GM21526 (cell line): ENCODE data around the gene GBE1.
"Not testable (repeated sequence)": the region's sequence is repeated elsewhere in the genome, so short reads cannot be mapped to it uniquely, and the experiment has no call there.

Source experiments
- ATAC-seq: cut with Tn5 transposase; IDR thresholded peaks from one replicate; pipeline ENCODE4 v1.9.1; 2021; ENCODE audit warnings: moderate library complexity; ENCODE audit not compliant: unreplicated experiment, low FRiP score

The GBE1 gene

DNA sequence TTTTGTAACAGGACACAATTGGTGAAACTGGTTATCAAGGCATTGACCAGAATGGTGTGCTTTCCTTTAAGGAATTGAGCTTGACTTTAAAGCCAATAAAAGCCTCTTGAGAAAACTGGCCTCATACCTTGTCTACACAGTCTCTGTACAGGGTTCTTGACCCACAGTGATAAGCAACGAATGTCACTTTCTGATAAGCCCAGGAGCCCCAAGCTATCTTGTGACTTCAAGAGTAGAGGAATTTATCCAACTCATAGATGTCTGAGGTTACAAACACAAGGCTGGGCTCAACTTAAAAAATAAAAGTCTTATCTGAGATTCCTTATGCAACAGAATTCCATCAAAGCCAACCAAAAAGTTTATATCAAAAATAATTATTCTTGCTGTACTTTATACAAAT lies 212.1 kb downstream of the GBE1 start:
- no peak for ATAC-seq

DNA sequence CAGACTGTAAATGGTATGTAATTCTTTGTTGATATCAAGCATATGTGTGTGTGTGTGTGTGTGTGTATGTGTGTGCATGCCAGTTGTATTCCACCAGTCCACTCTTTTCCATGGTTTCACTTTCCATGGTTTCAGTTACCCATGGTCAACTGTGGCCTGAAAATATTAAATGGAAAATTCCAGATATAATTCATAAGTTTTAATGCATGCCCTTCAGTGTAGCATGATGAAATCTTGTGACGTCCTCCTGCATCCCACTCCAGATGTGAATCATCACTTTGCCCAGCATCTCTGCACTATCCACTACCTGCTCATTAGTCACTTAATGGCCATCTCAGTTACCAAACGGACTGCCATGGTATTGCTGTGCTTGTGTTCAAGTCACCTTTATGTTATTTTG lies 215.9 kb downstream of the GBE1 start:
- ATAC-seq, result no peak

DNA sequence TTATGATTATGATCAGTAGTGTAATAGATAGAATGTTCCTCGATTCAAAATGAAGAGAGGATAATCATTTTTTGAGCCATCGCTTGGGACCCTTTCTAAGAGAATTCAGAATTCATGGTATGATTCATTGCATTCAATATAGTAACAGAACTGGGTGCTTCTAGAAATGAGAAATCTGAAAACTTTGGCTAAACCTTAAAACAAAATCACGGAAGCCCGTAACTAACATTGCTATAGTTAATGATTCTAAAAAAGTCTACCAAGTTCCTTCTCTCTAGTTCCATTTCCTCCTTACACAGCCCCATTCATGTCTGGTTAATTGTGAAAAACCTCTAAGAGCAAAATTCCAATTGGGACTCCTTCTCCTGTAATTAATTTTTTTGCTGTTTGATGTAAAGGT lies 217.1 kb downstream of the GBE1 start:
- no peak for ATAC-seq

DNA sequence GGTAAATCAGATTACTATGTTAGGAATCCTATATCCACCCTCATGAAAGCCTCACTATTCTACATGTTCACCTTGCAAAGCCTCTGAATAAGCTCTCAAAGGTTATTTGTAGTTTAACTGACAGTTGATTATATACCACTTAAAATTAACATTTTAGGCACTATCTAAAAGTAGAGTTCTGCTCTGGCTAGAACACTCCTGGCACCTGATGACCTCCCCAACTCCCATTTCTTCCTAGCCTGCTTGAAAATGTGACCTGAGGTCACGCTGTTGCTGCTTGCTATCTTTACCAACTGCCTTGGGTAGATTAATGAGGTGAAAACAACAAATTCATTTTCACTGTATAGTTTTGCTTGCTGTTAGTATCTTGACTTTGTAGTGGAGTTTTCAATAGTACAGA lies 220.7 kb downstream of the GBE1 start:
- ATAC-seq, result no peak

DNA sequence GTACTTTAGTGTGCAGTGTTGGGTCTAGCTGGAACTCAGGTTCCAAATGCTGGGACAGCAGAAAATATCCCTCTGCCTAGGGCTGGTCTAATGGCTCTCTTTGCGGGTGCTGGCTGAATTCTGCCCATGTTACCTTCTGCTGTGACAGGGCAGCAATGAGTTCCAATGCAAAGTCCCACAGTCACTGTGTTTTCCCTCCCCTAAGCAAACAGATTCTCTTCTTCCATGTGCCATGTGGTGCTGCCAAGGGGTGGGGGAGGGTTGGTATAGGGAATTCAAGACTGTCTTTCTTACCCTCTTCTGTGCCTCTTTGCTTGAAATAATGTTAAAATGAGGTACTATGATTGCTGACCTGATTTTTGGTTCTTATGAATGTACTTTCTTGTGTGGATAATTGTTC lies 229.6 kb downstream of the GBE1 start:
- no peak for ATAC-seq

DNA sequence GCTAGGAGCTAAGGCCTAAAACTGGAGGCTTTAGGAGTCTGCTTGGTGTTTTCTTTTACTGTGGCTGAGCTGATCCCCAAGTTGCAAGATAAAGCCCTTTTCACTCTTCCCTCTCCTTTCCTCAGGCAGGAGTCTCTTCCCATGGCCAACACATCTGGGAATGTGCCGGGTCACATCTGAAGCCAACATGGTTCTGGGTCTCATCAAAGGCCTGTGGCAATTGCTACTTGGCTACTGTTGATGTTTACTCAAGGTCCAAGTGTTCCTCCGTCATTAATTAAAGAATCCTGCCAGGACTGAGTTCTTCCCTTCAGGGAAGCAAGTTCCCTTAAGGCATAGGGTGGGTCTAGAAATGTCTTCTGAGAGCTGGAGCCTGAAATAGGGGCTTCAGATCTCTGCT lies 230.2 kb downstream of the GBE1 start:
- no peak for ATAC-seq

DNA sequence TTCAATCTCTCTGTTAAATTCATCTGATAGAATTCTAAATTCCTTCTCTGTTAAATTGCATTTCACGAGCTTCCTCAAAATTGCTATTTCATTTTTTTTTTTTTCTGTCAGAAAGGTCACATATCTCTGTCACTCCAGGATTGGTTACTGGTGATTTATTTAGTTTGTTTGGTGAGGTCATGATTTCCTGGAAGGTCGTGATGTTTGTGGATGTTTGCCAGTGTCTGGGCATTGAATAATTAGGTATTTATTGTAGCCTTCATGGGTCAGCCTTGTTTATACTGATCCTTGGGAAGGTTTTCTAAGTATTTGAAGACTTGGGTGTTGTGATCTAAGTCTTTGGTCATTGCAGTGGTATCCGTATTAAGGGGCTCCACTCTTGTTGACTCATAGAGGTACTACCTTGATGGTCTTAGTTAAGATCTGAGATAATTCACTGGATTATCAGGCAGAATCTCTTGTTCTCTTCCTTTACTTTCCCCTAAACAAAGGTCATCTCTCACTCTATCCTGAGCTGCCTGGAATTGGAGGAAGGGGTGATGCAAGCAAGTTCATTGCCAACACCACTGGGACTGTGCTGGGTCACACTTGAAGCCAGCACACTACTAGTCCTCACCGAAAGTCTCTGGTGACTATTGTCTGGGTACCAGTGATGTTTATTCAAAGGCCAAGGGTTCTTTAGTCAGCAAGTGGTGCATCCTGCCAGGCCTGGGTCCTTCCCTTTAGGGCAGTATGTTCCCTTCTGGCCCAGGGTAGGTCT lies 231.1 kb downstream of the GBE1 start:
- ATAC-seq, result no peak

DNA sequence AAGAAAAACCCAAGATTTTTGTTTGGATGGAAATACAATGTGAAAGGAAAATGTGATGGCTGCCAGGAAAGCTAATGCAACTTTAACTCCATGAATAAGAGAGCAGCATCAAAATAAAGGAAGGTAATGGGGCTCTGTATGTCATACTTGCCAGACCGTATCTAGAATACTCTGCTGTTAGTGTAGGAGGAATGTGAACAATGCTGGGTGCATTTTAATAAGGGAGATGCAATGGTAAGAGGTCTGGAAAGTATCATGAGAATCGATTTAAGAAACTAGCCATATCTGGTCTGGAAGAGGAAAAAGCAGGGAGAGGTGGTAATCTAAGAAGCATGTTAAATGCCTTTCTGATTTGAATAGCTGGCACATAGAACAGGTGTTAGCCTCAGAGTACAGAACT lies 239.6 kb downstream of the GBE1 start:
- no peak for ATAC-seq

DNA sequence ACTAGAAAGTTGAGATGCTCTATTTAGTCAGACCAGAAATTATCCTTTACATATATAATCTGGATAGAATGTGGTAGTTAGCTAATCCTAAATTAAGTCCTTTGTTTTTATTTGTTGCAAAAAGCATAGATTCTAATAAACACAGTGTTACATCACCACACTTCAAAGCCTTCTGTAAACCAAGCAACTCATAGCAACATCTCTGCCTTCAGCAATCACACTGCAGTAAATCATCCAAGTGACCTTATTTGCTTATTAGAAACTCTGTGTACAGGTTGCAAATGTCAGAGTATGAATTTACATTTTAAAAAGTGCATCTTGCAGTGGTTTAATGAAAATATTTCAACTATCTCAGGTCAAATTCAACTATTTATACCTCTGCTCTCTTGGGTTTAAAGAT lies 242.5 kb downstream of the GBE1 start:
- no peak for ATAC-seq

DNA sequence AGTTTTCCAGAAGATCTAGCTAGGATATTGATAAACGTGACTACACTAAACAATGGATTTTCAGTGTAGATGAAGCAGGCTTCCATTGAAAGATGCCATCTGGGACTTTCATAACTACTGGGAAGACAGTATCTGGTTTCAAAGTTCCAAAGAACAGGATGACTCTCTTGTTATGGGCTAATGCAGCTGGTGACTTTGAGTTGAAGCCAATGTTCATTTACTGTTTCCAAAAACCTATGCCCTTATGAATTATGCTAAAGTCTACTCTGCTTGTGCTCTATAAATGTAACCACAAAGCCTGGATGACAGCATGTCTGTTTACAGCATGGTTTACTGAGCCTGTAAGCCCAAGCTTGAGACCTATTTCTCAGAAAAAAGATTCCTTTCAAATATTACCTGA lies 245.4 kb downstream of the GBE1 start:
- no peak for ATAC-seq

DNA sequence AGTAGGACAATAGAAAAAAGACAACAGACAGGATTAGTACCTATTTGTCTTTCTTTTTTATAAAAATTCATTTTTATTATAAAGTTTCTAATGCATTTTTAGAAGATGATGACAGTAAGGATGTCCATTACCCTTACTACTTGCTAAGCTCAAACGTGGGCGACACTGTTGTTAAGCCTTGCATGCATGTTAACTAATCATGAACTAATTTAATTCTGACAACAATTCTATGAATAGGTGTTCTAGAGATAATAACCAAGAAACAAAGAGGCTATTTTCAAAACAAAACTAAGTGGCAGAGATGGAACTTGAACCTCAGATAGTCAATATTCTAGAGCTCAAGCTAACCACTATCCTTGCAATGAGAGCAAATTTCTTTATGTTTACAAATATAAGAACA lies 247.9 kb downstream of the GBE1 start:
- ATAC-seq, result no peak

DNA sequence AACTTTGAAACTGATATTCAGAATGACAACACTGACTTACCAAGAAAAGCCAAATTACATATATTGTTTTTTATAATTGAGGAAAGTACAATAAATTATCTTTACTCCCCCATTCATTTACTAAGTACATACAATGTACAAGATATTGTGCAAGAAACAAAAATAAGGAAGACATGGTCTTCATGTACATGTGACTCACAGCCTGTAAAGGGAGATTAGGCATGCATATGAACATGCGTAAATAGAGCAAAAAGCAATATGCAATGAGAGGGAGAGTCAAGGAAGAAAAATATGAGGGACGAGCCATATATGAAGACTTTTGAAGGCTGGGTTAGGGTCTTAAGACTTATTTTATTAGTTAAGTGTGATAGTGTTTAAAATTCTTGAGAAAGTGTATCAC lies 258.4 kb downstream of the GBE1 start:
- ATAC-seq, result no peak

DNA sequence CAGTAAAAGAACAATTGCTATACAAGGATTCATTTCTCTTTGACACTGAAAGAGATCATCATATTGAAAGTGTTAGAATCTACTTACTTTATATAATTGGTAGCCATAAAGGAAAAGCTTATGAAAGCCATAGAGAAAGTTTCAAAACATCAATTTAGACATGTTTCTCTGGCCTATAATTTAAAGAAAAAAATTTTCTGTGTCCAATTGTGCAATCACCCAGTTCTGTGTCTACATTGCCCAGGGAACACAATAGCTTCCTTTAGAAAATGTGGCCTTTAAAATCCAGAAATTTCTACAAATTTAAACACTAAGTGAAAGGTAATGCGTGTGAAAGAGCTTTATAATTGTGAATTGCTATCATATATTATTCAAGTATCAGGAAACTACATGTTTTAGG lies 259.2 kb downstream of the GBE1 start:
- ATAC-seq, result no peak

DNA sequence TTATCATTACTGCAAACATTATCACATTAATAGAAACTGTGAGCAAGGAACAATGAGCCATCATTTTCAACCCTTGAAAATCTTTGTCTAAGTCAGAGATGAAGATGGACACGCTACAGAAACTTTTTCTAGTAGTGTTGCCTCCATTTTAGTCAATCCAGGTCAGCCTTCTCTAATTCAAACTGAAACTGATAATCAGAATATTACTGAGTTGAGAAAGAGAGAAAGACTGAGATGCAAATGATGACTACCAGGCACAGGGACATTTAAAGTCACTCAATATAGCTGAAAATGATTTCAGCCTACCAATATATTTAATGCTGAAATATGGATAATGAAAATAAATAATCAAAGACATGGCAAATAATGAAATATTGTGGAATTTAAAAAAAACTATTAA lies 261.4 kb downstream of the GBE1 start:
- ATAC-seq, result peak; percentile 85

DNA sequence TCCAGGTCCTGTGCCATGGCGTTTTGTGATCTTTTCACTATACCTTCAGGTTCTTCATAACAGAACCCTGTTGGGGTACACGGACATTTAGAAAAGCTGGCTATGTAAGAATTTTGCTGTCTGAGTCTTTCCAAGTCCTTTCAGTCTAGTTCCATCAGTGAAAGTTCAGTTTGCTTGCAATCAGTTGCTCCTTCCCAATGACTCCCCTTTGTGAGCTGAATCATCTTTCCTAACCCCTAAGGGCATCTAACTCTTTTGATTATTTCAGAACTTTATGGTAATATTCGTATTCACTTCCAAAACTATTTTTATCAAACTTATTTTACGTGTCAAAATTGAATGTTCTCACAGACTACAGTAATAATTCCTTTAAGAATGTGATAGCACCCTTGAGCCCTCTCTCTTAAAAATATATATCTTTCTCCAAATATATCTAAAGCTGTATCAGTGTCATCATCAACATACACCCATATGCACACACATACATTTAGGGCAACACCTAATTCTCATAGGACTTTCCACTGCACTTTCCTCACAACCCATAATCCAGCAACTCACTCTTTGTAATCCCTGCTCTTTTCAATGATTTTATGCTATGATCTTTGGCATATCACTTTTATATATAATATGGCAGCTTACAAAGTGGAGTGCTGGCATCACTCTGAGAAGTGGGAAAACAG lies 263.7 kb downstream of the GBE1 start:
- no peak for ATAC-seq

DNA sequence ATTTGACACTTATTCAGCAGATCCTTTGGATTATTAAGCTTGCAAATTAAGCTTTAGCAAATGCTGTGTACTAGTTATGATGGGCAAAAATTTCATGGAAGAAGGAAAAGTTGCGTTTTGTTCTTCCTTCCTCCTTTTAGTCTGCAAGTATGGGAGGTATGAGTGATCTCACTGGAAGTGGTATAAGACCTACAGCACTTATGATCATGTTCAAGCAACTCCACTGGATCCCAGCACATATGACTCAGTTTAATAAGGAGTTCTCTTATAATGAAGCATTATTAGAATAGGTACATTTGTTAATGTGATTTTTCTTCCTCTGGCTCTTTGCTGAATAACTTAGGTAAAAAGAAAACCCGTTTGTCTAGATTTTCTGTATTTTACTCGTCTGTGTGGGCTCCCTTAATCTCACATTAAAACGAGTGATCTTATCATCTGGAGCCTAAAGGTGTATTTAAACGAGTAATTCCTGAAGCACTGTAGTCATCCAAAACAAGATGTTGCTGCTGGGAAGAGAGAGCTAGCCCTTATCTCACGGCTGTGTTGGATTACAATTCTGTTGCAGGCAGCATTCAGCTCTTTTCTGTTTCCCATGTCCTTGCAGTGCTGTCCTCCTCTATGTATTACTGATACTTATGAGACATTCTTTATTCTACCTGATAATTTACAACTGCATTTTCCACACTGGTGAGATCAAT lies 264.9 kb downstream of the GBE1 start:
- no peak for ATAC-seq

DNA sequence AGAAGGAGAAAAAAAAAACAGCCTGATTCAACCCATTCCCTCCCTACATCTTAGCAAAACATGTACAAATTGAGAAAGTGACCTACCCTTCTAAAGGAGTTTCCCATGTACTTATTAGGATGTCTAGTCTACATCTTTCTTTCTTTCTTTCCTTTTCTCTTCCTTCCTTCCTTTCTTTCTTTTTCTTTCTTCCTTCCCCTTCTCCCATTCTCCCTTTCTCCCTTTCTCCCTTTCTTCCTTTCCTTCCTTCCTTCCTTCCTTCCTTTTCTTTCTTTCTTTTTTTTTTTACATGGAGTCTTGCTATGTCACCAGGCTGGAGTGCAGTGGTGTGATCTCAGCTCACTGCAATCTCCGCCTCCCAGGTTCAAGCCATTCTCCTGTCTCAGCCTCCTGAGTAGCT lies 269.0 kb downstream of the GBE1 start:
- not testable (repeated sequence) for ATAC-seq

DNA sequence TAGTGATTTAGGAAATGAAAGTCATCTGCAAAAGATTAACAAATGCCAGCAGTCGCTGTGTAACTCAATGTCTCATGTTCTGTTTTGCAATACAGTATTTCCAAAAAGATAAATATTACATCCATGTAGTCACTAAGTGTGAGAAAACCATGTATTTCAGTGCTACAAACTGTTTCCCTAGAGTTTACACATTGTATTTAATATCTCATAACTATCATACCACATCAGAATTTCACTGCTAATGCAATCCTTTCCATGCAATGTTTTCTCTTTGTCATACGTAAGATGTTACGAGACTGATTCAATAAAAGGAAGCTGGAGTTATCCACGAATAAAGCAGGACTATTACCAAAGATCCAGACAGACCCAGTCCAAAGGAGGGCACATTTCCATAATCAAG lies 269.4 kb downstream of the GBE1 start:
- ATAC-seq, result no peak

DNA sequence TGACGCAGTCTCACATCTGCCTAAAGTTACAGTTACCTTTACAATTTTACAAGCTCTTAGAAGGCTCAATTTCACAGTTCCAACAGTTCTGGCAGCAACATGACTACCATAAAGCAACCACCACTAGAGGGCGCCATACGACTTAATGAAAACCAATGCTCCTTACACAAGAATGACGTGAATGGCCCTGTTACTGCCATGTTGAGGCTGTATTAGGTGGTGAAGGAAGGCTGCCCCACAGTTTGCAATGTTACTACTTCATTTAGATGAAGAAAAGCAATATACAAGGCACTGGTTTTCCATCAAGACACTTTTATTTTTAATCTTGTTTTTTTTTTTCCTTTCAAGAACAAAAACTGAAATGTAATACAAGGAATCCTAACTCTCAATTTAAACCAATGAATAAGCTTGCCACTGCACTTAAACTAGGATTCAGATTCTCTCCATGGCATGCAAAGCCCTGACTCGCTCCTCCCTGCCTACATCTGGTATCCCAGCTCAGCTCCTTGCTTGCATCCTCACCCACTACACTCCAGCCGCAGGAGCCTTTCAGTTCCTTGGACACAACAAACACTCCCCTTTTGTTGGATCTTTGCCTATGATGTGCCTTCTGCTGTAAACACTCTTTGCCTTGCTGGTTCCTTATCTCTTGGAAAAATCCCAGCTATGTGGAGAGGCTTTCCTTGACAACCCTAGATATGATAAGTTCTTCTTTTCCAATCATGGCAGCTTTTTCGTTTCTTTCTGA lies 270.7 kb downstream of the GBE1 start:
- peak; percentile 96 for ATAC-seq

DNA sequence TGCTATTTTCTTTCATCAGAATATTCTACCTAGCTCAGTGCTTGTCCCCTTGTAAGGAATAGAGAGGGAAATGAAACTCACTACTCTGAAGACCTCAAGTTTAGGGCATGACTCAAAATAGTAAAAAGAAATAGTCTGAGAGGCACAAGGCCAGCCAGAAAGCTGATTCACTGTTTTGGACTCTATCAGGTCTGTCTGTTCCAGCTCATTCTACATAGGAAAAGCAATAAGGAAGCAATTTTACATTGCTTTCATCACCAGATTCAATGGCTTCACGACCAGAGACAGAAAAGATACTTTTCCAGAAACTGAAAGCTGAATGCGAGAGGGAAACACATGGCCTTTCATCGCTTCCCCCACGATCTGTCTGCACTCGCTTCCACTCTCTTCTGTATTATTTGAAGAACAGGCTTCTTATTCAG lies 276.0 kb downstream of the GBE1 start:
- ATAC-seq, result peak; percentile 100

DNA sequence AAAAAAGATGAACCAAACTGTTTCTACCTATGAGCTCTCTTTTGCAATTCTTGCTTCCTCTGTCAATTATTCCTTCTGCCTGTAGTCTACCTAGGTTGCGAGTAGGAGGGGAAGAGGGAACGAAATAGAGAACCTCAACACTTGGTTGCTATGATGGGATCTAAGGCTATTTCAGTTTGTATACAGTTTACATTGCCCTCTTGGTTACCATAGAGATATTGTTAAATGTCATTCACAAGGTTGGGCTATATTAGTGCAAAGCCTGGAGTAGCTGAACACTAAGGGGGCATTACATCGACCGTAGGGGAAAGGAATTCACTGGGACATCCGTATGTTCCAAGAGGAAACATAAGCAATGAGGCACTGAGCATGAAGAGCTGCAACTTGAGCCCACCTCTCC lies 276.9 kb downstream of the GBE1 start:
- ATAC-seq, result no peak
